DMS114 treated with DMSO at 0.1 percent for 48 hours (cell line): ENCODE results near the gene SRRM3.
"Not testable (repeated sequence)": the region's sequence is repeated elsewhere in the genome, so short reads cannot be mapped to it uniquely, and the experiment has no call there.

Experiments
- DNase-seq: peaks from one replicate; lab custom pipeline; 2025; ENCODE audit not compliant: unreplicated experiment; lab: John Stamatoyannopoulos, UW

The SRRM3 gene

GRCh38 chr7:76286842-76287403, 85.2 kb downstream of the SRRM3 start:
- DNase-seq: no peak

DNA sequence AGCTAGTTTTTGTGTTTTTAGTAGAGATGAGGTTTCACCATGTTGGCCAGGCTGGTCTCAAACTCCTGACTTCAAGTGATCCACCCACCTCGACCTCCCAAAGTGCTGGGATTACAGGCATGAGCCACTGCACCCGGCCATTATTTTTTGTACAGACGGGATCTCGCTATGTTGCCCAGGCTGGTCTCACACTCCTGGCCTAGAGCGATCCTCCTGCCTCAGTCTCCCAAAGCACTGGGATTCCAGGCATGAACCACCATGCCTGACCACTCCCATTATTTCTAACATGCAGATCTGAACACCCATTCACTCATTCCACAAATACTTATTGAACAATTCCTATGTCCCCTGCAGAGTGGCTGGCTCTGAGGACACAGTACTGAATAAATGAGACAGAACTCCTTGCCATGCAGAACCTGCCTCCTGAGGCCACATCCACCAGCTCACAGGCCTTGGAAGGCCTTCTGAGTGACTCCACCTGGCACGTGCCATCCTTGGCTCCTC, 89.2 kb downstream of the SRRM3 start:
- not testable (repeated sequence) for DNase-seq

- peak; percentile 78 for DNase-seq
These were observed 89.9 kb downstream of the SRRM3 start for GRCh38 chr7:76291351-76292212.

DNA sequence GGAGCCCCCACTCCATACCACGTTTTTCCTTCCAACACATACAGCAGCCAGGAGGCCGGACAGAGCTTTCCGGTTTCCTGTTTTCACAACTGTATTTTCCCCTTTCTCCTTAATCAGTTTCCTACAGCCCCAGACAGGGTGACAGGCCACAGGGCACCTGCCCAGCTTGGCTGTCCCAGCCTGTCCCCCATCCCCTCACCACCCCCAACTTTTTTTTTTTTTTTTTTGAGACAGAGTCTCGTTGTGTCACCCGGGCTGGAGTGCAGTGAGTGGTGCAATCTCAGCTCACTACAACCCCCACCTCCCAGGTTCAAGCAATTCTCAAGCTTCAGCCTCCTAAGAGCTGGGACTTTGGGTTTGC, 90.5 kb downstream of the SRRM3 start:
- no peak for DNase-seq

DNA sequence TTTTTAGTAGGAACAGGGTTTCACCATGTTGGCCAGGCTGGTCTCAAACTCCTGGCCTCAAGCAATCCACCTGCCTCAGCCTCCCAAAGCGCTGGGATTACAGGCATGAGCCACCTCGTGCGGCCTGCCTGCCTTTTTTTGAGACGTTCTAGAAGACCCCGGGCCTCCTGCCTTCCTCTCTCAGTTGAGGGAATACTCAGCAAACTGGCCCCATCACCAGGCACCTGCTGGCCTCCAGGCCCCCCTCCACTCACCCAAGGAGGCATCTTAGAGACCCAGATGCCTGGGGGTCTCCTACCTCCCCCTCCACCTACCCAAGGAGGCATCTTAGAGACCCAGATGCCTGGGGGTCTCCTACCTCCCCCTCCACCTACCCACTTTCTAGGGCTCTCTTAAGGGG, 91.2 kb downstream of the SRRM3 start:
- DNase-seq: not testable (repeated sequence)

GRCh38 chr7:76293407-76293901, 91.8 kb downstream of the SRRM3 start:
- DNase-seq: no peak

DNA sequence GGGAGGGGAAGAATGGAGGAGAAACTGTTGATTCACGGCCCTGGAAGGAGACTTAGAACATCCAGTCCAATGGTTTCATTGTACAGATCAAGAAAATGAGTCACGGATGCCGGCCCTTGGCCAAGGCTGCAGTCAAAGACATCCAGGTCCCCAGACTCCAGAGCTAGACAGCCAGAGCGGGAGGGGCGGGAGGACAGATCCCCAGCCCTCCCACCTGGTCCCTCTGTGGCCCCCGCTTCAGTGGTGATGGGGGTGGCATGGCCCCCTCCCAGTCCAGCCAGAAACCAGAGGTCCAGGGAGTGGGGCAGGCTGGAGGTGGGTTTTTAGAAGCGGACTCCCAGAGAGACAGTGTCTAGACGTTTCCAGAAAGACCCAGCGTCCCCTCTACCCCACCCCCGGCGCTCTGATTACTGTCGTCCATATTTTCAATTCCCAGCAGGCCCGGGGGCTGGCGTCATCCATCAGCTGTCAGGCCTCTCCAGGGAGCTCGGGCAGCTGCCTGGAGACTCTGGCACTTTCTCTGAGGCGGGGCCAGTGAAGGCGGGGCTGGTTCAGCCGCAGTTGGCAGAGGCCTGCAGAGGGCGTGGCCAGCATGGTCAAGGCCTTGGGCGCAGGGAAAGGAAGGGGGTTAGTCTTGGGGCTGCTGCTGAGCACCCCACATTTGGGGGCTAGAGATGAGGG, 92.8 kb downstream of the SRRM3 start:
- no peak for DNase-seq

DNA sequence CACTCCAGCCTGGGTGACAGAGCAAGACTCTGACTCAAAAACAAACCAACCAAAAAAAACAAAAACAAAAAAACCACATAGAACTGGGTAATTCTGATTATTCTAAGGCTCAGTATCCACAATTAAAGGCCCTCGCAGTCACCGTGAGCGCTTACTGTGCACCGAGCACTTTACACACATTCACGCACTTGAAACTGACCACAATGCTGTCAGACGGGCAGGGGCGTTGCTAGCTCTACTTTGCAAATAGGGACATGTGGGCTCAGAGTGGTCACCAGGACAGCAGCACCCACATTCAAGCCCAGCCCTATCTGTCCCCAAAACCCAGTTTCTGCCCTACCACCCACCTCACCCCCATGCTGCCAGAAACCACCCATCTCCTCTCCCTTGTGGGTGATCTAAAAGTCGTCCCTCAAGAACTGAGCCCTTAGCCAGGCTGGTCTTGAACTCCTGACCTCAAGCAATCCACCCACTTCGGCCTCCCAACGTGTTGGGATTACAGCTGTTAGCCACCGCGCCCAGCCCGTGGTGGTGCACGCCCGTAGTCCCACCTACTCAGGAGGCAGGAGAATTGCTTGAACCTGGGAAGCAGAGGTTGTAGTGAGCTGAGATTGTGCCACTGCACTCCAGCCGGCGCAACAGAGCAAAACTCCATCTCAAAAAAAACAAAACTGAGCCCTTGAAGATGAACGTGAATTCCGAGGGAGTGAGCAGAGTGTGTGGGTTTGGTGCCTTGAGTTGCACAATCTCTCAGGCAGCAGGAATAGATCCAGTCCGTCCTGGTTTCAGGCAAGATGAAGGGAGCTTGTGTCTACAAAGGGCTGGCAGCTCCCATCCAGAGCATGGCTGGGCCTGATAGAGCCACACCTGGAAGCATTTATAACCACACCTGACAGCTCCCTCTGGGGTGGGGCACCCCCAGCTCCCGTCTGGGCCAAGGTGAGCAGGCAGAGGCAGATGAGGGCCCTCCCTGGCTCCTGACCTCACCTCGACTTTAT, 95.3 kb downstream of the SRRM3 start:
- DNase-seq: no peak

DNA sequence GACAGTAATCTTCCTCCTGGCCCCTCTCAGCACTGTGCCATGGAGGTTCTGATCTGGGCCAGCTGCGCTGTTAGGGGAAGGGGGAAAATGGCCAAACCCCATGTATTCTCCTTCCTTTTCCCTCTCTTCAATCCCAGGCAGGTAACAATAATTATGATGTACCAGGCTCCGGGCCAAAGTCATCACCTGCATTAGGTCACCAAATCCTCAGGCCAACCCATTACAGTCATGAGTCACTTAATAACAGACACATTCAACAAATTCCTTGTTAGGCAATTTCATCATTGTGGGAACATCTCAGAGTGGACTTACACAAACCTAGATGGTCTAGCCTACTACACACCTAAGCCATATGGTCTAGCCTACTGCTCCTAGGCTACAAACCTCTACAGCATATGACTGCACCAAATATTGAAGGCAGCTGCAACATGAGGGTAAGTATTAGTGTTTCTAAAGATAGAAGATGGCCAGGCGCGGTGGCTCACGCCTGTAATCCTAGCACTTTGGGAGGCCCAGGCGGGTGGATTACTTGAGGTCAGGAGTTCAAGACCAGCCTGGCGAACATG, 98.6 kb downstream of the SRRM3 start:
- no peak for DNase-seq

GRCh38 chr7:76301000-76301399, 99.3 kb downstream of the SRRM3 start:
- DNase-seq: no peak

DNA sequence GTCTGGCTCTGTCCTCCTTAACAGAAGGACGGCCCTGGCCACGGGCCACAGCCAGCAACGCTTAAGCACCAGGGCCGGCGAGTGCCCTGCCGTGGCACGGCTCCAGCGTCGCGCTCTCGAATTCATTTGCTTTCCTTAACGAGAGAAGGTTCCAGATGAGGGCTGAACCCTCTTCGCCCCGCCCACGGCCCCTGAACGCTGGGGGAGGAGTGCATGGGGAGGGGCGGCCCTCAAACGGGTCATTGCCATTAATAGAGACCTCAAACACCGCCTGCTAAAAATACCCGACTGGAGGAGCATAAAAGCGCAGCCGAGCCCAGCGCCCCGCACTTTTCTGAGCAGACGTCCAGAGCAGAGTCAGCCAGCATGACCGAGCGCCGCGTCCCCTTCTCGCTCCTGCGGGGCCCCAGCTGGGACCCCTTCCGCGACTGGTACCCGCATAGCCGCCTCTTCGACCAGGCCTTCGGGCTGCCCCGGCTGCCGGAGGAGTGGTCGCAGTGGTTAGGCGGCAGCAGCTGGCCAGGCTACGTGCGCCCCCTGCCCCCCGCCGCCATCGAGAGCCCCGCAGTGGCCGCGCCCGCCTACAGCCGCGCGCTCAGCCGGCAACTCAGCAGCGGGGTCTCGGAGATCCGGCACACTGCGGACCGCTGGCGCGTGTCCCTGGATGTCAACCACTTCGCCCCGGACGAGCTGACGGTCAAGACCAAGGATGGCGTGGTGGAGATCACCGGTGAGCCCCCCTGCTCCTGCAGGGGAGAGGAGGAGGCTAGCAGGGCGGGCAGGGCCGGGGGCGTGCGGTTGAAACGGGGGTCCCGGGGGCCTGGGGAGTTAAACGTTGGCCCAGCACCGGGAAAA, 100.9 kb downstream of the SRRM3 start, which contains the start of gene HSPB1:
Gene HSPB1 (plus strand): TSS at position 327 of the 855 bp plus-strand sequence. CDS start 40 bp downstream, at position 367.
- peak; percentile 53 for DNase-seq

DNA sequence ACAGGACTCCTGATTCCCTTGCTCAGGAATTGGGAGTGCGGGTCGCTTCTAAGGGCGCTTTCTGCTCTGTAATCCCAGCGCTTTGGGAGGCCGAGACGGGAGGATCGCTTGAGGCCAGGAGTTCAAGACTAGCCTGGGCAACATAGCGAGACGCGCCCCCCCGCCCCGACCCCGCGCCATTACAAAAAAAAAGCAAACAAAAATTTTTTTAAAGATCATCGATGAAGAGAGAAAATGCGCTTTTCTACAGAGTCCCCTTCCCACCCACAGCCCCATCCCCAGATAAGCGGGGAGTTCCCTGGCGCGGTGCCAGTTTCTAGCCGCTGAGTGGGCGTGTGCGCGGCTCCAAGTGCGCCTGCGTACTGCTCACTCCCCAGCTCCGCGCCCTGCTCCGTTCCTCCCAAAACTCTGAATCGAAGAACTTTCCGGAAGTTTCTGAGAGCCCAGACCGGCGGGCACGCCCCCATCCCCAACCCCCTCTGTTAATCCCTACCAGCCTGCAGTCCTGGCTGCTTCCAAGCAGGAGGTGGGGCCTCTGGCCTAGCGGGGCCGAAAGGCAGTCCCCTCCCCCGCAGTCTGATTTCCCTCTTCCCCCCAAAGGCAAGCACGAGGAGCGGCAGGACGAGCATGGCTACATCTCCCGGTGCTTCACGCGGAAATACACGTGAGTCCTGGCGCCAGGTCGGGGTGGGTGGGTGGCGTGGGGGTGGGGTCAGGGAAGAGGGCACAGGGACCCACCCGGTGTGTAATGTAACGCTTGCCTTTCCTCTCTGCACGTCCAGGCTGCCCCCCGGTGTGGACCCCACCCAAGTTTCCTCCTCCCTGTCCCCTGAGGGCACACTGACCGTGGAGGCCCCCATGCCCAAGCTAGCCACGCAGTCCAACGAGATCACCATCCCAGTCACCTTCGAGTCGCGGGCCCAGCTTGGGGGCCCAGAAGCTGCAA, 101.8 kb downstream of the SRRM3 start:
- DNase-seq: peak; percentile 80

DNA sequence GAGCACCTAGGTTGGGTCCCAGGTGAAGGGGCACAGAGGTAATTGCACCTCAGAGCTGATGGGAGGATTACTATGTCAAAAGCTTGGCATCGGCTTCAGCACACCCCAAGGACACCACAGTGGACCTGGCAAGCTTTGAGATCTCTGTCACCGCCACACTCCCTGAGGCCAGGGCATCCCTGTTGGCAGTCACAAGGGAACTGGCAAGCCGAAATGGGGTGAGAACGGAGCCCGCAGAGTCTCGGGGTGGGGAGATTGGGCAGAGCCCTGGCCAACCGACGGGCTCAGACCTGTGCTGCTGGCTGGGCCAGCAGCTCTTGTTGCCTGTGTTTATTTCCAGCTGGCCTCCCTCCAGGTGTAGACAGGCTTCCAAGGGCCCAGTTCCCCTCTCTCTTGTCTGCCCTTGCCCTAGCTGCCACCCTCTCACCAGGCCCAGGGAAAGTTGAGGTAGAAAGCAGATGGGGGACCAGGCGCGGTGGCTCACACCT, 103.2 kb downstream of the SRRM3 start:
- no peak for DNase-seq

DNA sequence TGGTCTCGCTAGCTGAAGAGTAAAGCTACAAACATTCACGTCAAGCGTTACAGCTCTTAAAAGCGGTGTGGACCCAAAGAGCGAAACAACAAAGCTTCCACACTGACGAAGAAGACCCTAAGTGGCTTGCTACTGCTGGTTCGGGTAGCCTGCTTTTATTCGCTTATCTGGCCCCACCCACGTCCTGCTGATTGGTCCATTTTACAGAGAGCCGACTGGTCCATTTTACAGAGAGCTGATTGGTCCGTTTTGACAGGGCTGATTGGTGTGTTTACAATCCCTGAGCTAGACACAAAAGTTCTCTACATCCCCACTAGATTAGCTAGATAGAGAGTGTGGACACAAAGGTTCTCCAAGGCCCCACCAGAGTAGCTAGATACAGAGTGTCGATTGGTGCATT, 107.2 kb downstream of the SRRM3 start:
- DNase-seq: not testable (repeated sequence)

- not testable (repeated sequence) for DNase-seq
These were observed 107.8 kb downstream of the SRRM3 start for GRCh38 chr7:76309341-76310101.

DNA sequence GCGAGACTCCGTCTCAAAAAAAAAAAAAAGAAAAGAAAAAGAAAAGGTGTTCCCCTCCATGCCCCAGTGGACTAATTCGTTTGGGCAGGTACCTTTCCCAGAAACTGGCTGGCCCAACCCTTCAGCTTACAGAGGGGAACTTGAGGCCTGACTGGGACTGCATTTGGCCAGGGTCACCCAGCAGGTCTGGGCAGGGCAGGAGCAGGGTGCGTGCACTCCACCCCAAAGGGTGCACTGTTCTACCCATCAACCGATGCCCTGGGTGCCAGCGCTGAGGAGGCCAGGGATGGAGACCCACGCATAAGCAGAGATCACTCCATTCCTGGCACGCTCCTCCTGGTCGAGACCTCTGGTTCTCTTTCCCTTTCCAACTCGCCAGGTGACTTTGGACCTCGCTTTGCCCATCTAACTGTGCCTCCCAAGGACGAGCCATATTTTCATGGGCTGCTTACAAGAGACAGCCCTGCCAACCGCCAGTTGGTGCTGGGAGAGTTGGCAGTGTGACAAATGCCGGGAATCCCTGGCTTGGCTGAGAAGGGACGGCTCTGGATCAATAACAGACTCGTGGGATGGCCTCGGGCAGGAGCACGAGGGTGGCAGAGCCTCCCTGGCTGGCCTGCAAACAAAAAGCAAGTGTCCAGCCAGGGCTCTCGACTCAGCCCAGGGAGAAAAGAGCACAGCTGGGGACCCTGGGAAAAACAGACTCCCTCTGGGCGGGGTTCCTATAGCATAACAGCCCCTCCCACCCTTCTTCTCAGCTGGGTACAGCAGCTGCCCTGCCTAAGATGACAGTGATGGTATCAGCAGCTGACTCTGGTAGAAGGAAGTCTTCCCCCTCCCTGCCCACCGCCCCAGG, 108.6 kb downstream of the SRRM3 start:
- DNase-seq: no peak
